LNCaP clone FGC (cell line): Measurements from ENCODE around the gene SLC22A12.

ENCODE experiments used
- DNase-seq: peaks from one replicate; pipeline ENCODE4 v3.0.0-alpha.2; 2011; ENCODE audit warnings: low read depth
- H3K4me3 ChIP-seq: 2 replicates; pipeline ENCODE4 v1.5.1; 2011; ENCODE audit warnings: mild to moderate bottlenecking, low read depth, low read length, control low read depth
- TF ChIP-seq, protein P1 (sequence below): IDR thresholded peaks from 2 replicates; pipeline ENCODE4 v1.5.1; 2012; ENCODE audit warnings: mild to moderate bottlenecking; ENCODE audit not compliant: control insufficient read depth, insufficient read depth; ENCODE audit errors: extremely low read depth

SLC22A12 gene

DNA sequence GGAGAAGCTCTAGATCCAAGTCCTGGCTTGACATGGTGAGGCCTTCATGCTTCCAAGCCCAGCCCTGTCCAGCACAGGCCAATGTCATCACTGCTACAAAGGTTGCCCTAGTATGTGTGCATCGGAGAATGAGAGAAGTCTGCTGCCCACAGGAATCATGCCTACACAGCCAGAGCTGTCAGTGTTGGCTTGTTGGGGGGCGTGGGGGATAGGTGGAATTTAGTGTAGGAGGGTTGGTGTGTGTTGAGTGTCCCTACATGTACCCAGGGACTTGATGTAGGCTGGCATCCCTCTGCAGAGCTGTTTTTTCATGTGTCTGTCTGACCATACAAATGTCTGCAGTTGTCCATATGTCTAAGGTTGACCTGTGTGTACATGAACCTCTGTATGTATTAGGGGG lies 37.6 kb downstream of the SLC22A12 start:
- no peak for DNase-seq
- TF ChIP-seq, protein P1, sequence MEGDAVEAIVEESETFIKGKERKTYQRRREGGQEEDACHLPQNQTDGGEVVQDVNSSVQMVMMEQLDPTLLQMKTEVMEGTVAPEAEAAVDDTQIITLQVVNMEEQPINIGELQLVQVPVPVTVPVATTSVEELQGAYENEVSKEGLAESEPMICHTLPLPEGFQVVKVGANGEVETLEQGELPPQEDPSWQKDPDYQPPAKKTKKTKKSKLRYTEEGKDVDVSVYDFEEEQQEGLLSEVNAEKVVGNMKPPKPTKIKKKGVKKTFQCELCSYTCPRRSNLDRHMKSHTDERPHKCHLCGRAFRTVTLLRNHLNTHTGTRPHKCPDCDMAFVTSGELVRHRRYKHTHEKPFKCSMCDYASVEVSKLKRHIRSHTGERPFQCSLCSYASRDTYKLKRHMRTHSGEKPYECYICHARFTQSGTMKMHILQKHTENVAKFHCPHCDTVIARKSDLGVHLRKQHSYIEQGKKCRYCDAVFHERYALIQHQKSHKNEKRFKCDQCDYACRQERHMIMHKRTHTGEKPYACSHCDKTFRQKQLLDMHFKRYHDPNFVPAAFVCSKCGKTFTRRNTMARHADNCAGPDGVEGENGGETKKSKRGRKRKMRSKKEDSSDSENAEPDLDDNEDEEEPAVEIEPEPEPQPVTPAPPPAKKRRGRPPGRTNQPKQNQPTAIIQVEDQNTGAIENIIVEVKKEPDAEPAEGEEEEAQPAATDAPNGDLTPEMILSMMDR, result no peak
- H3K4me3 ChIP-seq, result no peak overlapping the region

DNA sequence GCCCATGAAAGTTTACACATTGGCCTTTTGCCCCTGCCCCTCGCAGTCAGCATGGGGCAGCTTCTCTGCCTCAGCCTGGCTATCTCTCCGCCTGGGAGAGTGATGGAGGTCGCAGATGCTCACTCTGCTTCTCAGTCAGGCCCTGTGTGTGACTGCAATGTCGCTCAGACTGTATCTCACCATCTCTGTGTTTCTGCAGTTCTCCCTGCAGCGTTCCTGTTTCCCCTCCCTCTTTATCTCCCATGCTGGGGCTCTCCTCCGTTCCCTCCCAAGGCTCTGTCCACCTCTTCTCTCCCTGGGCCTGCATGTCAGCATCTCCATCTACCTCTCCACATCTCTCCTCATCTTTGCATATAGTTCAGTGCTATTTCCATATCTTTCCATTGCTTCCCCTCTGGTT lies 38.1 kb downstream of the SLC22A12 start:
- TF ChIP-seq, protein P1, result no peak
- H3K4me3 ChIP-seq, result no peak overlapping the region
- no peak for DNase-seq

DNA sequence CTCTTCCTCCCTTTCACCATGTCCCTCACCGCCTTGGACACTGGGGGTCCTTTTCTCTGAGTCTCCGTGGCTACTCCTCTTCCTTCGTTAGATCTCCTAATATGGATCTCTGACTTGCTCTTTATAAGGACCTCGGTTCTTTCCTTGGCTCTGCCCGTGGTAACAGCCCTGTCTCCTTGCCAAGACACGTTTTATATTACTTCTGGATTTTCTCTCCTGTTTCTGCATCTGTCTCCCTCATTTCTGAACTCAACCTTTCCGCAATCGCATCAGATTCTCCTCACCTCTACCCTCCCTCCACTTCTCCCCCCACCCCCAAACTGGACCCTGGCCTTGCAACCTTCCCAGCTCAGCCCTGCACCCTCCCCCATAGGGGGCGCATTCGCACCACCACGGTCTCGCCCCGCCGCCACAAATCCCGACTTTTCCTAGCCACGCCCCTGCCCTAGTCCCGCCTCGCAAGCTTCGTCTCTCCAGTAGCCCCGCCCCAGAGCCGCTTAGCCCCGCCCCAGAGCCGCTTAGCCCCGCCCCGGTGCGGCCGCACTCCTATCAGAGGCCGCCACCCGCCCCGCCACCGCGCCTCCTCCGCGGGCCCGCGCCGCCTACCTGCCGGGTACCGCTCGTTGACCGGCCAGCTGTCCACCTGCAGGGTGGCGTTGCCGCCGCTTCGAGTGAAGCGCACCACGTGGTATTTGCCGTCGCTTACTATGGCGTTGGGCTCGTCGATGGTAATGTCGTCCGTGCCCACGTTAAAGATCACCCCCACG lies 39.0 kb downstream of the SLC22A12 start:
- DNase-seq, result no peak
- no peak overlapping the region for H3K4me3 ChIP-seq

DNA sequence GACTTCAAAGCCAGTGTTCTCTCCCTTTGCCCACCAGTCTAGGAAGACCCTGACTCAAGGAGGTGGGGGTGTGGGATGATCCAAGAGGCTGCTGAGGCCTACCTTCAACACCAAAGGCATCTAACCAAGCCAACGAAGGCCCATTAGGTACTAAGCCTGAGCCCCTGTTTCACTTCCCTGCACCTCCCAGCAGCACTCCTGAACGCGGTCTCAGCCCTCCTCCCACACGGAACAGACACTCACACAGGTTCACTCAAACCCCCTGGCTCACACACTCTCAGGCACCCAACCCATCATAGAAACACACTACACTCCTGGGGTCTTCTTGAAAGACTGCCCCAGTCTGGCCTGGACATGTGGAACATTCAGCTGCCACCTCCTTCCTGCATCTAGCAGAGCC lies 40.7 kb downstream of the SLC22A12 start:
- TF ChIP-seq, protein P1, result no peak
- no peak overlapping the region for H3K4me3 ChIP-seq
- DNase-seq, result no peak

More for the DNA sequence above, 39.0 kb downstream of the SLC22A12 start:
- TF ChIP-seq, protein P1, result no peak

DNA sequence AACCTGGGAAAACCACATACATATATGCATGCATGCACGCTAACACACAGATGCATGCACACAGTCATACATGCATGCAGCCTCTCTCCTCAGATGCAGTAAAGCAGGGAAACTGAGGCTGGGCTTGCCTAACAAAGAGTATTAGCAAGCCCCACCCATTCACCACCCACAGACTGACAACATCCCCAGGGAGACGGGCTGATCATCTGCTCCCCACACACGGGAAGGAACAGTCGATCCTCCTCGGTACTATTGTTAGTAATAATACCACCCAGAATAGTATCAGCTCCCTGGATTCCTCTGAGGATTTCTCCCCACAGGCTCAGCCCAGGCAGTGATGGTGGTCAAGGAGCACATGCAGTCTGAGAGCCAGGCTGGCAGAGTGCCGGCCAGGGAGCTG lies 41.2 kb downstream of the SLC22A12 start:
- no peak overlapping the region for H3K4me3 ChIP-seq
- TF ChIP-seq, protein P1, result no peak
- DNase-seq, result no peak

DNA sequence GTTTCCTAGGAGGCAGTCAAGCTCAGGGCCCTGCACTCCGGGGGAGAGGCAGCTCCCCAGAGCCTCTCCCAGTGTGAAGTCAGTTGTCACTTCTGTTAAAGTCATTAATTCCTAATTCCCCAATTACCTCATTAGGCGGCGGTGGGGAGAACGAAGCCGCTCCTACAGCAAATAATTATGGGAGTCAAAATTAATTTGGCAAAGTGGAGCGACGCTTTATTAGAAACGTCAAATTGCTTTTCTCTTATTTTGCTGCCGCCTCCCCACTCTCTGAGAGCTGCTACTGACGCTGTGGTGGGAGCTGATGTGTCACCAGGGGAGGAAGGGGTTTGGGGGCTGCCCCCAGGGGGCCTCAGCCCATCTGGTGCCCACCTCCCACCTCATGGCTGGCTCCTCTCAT lies 41.6 kb downstream of the SLC22A12 start:
- TF ChIP-seq, protein P1, result no peak

More for the DNA sequence above, 41.6 kb downstream of the SLC22A12 start:
- H3K4me3 ChIP-seq, result no peak overlapping the region
- no peak for DNase-seq
